MM.1S (cell line): ENCODE data around the gene AGBL4.

ENCODE experiments used
- DNase-seq: peaks from one replicate; pipeline ENCODE4 v3.0.0-alpha.2; 2015
- H2AFZ ChIP-seq: fragments of 300-600 bp; sonication (generic); 2 replicates; pipeline ENCODE4 v1.6.0; 2016; ENCODE audit warnings: antibody characterized with exemption, low read length
- H3F3A ChIP-seq: fragments of 300-600 bp; sonication (generic); 2 replicates; pipeline ENCODE4 v1.6.1; 2016; ENCODE audit warnings: mild to moderate bottlenecking, antibody characterized with exemption, low read length, moderate library complexity, mixed read lengths; ENCODE audit not compliant: insufficient read depth
- H3K27ac ChIP-seq: fragments of 300-600 bp; sonication (generic); 2 replicates; pipeline ENCODE4 v1.5.1; 2016; ENCODE audit warnings: mild to moderate bottlenecking, low read length
- H3K27me3 ChIP-seq: fragments of 300-600 bp; sonication (generic); replicated peaks from 2 replicates; pipeline ENCODE4 v1.6.0; 2016; ENCODE audit warnings: low read length; ENCODE audit not compliant: insufficient read depth
- H3K36me3 ChIP-seq: fragments of 300-600 bp; sonication (generic); replicated peaks from 2 replicates; pipeline ENCODE4 v1.6.1; 2016; ENCODE audit warnings: mild to moderate bottlenecking, low read length, mixed read lengths; ENCODE audit not compliant: insufficient read depth
- H3K4me1 ChIP-seq: fragments of 300-600 bp; sonication (generic); 2 replicates; pipeline ENCODE4 v1.6.1; 2016; ENCODE audit warnings: low read length, mixed read lengths
- H3K4me2 ChIP-seq: fragments of 300-600 bp; sonication (generic); 2 replicates; pipeline ENCODE4 v1.6.0; 2016; ENCODE audit warnings: low read depth, low read length
- H3K4me3 ChIP-seq: fragments of 300-600 bp; sonication (generic); 2 replicates; pipeline ENCODE4 v1.5.1; 2016; ENCODE audit warnings: low read length, mixed read lengths
- H3K79me2 ChIP-seq: fragments of 300-600 bp; sonication (generic); 2 replicates; pipeline ENCODE4 v1.6.1; 2016; ENCODE audit warnings: mixed run types, low read length, mixed read lengths
- H3K9ac ChIP-seq: fragments of 300-600 bp; sonication (generic); 2 replicates; pipeline ENCODE4 v1.6.1; 2016; ENCODE audit warnings: low read length, mixed read lengths
- H3K9me2 ChIP-seq: fragments of 300-600 bp; sonication (generic); replicated peaks from 2 replicates; pipeline ENCODE4 v1.6.1; 2016; ENCODE audit warnings: mild to moderate bottlenecking, low read length, mixed read lengths; ENCODE audit not compliant: insufficient read depth
- H3K9me3 ChIP-seq: fragments of 300-600 bp; sonication (generic); replicated peaks from 2 replicates; pipeline ENCODE4 v1.6.1; 2016; ENCODE audit warnings: mild to moderate bottlenecking, low read length, mixed read lengths; ENCODE audit not compliant: insufficient read depth
- H4K20me1 ChIP-seq: fragments of 300-600 bp; sonication (generic); 2 replicates; pipeline ENCODE4 v1.6.1; 2016; ENCODE audit warnings: mild to moderate bottlenecking, low read length, moderate library complexity, mixed read lengths; ENCODE audit not compliant: insufficient read depth
- CTCF ChIP-seq: fragments of 300-600 bp; sonication (generic); IDR thresholded peaks from 2 replicates; pipeline ENCODE4 v1.5.1; 2016; ENCODE audit warnings: antibody characterized with exemption, low read length, mixed read lengths
- EZH2 ChIP-seq: fragments of 300-600 bp; sonication (generic); optimal IDR thresholded peaks from 2 replicates; pipeline ENCODE3; 2017; ENCODE audit warnings: low read depth, mild to moderate bottlenecking, antibody characterized with exemption, low read length, mixed read lengths
- EZH2phosphoT487 ChIP-seq: fragments of 300-600 bp; sonication (generic); IDR thresholded peaks from 2 replicates; pipeline ENCODE4 v1.6.1; 2018; ENCODE audit warnings: antibody characterized with exemption, low read length

The AGBL4 gene

GRCh38 chr1:48756683-48757316 lies 1267.0 kb downstream of the AGBL4 start:
- H3K36me3 ChIP-seq: no peaks in the 10 kb centered on the region
- H3K27ac ChIP-seq: no peak overlapping the region
- TF ChIP-seq EZH2phosphoT487 (no peak), EZH2 (no peak), CTCF (no peak)
- peaks cover 7% of the 10 kb centered on the region for H3K4me1 ChIP-seq
- no peaks in the 10 kb centered on the region for H3F3A ChIP-seq
- no peaks in the 10 kb centered on the region for H3K9me2 ChIP-seq
- no peaks in the 10 kb centered on the region for H3K9me3 ChIP-seq
- no peaks in the 10 kb centered on the region for H4K20me1 ChIP-seq
- no peak overlapping the region for H3K4me2 ChIP-seq
- H2AFZ ChIP-seq: no peak overlapping the region
- no peak overlapping the region for H3K9ac ChIP-seq
- H3K79me2 ChIP-seq: no peaks in the 10 kb centered on the region
- no peak overlapping the region for H3K4me3 ChIP-seq
- no peaks in the 10 kb centered on the region for H3K27me3 ChIP-seq
- no peak for DNase-seq

- TF ChIP-seq CTCF (no peak), EZH2phosphoT487 (no peak), EZH2 (no peak)
- Histone ChIP-seq H2AFZ (no peak overlapping the region), H3K36me3 (no peaks in the 10 kb centered on the region), H3K4me3 (no peak overlapping the region), H3K79me2 (no peaks in the 10 kb centered on the region), H3K27ac (no peak overlapping the region), H3K4me1 (0 out of 2 replicates have a peak, but pooled peaks cover 4% of the 10 kb centered on the region), H3K4me2 (no peak overlapping the region), H3K9me2 (no peaks in the 10 kb centered on the region), H3K27me3 (no peaks in the 10 kb centered on the region), H3K9me3 (no peaks in the 10 kb centered on the region), H3K9ac (no peak overlapping the region), H4K20me1 (no peaks in the 10 kb centered on the region), H3F3A (no peaks in the 10 kb centered on the region)
- DNase-seq: no peak
Observed at GRCh38 chr1:48753293-48753692, 1270.5 kb downstream of the AGBL4 start.

GRCh38 chr1:48750109-48750508 lies 1273.6 kb downstream of the AGBL4 start:
- H3F3A ChIP-seq: no peaks in the 10 kb centered on the region
- TF ChIP-seq CTCF (no peak), EZH2 (no peak), EZH2phosphoT487 (no peak)
- H3K27ac ChIP-seq: no peak overlapping the region
- no peaks in the 10 kb centered on the region for H3K79me2 ChIP-seq
- no peaks in the 10 kb centered on the region for H3K9me2 ChIP-seq
- no peak overlapping the region for H3K4me2 ChIP-seq
- H3K36me3 ChIP-seq: no peaks in the 10 kb centered on the region
- H2AFZ ChIP-seq: 0 out of 2 replicates have a peak overlapping the region, but pooled peaks have one; percentile 17
- DNase-seq: no peak
- no peaks in the 10 kb centered on the region for H4K20me1 ChIP-seq
- no peak overlapping the region for H3K9ac ChIP-seq
- no peaks in the 10 kb centered on the region for H3K9me3 ChIP-seq
- 0 out of 2 replicates have a peak, but pooled peaks cover 4% of the 10 kb centered on the region for H3K4me1 ChIP-seq
- no peaks in the 10 kb centered on the region for H3K27me3 ChIP-seq
- no peak overlapping the region for H3K4me3 ChIP-seq
